Measurements from ENCODE around the gene PRDM10.
"Not testable (repeated sequence)": the region's sequence is repeated elsewhere in the genome, so short reads cannot be mapped to it uniquely, and the experiment has no call there.

The PRDM10 gene

DNA sequence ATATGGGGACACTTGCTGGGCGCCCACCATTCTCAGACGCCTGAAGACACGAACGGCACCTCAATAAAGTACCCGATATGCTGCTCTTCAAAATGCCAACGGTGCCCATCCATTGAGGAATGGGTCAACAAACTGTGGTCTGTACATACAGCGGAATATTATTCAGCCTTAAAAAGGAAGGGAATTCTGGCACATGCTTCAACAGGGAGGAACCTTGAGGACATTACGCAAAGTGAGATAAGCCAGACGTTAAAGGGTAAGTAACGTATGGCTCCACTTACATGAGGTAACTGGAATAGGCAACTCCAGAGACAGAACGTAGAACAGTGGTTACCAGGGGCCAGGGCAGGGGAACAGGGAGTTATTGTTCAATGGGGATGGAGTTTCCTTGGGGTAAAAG lies 28.0 kb downstream of the PRDM10 start:
- DNase-seq: no peak

DNA sequence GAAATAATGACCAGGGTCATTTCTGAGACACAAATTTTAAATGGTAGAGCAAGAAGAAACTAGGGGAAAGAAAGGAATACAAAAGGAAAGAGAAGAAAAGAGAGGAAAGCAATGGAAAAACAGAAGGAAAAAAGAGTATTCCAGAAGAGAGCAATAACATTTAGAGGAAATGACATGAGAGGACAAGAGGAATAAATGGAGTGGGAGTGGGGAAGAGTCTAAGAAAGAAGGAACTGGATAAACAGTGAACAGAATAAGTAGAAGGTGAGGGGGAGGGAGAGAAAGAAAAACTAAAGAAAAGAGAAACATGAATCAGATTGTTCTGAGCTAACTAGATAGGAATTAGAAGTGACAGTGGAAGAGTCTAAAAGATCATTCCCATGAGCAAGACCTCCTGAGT lies 28.4 kb downstream of the PRDM10 start:
- no peak for DNase-seq

DNA sequence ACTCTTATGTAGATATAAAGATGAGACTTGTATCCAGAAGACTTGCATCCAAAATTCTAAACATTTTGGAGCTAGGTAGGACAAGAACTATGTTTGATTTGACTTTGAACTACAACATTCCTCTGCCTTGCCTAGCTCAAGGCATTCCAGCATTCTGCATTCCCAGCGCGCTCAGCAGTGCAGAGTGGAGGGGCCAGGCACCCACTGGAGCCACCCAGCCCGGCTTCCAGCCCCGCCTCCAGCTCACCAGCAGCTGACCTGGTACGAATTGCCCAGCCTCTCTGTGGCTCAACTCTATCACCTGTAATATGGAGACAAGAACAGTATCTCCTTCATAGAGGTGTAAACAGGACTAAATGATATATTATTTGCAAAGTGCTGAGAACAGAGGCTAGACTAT lies 28.8 kb downstream of the PRDM10 start:
- DNase-seq: no peak

DNA sequence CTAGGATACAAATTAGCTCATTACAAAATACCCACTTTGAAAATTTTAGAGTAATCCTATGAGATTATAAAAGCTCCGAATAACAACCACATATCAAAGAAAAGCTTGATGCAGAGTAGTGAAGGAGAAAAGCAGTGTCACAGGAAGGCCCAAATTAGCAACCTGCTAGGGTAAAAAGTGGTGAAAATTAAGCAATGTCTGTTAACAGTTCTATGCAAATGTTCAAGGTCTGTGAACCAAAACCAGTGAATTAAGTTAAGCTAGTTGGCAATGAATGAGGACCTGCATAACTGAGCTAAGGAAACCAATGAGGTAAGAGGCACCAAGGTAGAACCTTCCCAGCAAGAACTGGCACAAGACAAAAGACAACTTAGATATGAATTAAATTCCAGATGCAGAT lies 29.6 kb downstream of the PRDM10 start:
- DNase-seq: no peak

DNA sequence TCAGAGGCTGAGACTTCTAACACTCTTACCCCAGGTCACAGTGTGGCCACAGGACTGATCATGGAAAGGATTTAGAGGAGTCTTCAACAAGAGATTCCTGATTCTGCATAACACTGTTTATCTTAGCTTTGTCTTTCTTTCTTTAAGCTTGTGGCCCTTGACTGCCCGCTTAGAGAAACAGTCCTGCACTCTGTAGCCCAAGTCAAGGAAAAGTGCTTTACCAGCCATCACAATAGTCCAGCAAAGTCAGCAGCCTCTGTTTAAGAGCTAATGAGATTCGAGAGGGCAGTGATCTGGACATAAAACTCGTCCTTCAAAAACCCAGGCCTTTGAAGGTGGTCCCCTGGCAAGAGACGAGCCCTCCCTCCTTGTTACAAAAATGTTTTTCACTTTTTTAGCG lies 30.0 kb downstream of the PRDM10 start:
- DNase-seq: no peak

DNA sequence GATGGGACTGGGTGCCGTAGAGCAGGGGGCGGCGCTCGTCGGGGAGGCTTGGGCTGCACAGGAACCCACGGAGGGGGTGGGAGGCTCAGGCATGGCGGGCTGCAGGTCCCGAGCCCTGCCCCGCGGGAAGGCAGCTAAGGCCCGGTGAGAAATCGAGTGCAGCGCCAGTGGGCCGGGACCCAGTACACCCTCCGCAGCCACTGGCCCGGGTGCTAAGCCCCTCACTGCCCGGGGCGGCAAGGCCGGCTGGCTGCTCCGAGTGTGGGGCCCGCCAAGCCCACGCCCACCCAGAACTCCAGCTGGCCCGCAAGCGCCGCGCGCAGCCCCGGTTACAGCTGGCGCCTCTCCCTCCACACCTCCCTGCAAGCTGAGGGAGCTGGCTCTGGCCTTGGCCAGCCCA lies 30.8 kb downstream of the PRDM10 start:
- not testable (repeated sequence) for DNase-seq

DNA sequence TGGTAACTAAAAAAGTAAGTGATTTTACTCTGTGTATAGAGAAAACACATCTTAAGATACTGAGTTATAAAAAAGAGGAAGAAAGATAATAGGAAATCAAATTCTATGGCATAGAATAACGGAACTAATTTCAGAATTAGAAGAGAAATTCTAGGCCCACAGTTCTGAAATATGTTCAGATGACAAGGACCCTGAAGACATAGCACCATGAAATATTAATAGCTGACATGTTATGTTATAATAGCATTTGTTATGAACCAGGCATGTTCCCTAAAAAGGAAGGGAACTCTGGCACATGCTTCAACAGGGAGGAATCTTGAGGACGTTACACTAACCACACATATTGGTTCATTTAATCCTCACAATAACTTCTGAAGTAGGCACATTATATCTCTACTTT lies 32.7 kb downstream of the PRDM10 start:
- DNase-seq: no peak

DNA sequence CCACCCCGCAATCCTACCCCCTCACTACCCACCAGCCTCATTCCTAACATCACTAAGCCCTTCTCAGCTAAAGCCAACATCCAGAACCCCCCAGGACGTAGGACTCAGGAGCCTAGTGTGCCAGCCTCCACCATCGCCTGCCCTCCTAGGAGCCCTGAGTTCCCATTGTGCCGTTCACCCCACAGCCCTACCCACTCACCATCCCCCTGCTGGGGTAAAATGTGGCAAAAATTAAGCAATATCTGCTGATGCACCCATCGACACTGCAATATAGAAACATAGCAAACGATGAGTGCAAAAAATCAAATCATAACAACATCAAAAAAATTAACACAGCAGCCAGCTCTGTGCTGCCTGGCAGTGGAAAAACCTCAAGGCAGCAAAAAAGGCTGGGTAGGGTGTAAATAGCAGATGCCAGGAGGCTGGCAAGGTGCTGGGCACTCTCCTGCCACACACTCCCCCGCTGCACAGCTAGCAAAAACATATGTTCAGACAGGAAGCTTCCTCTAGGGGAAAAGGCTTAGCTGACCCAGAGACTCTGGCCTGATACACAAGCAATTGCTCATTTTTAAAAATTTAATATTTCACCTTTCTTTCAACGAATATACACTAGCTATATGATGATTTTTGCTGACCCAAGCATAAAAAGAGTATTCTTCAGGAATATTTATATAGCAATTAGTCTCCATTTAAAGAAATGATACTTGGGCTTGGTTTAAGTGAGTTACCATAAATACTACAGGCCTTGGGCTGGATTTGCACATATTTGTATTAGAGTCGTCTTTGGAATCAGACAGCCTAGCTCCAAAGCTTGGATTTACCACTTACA lies 33.8 kb downstream of the PRDM10 start:
- DNase-seq: no peak

DNA sequence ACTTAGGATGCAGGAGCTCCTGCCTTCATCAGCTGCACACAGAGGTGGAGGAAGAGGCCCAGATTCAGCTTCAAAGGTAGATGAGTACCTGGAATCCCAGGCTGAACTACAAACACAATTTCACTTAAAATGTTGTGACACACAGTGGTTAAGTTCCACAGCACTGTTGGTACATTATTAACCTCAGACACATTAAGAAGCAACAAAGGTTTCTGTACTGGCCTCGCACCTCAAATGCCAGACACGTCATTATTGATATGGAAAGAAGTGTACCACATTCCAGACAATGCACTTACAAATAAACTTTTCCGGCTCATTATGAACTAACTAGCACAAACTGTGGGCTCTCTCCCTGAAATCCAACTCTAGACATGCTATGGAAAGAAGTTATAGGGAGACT lies 34.6 kb downstream of the PRDM10 start:
- DNase-seq: no peak

DNA sequence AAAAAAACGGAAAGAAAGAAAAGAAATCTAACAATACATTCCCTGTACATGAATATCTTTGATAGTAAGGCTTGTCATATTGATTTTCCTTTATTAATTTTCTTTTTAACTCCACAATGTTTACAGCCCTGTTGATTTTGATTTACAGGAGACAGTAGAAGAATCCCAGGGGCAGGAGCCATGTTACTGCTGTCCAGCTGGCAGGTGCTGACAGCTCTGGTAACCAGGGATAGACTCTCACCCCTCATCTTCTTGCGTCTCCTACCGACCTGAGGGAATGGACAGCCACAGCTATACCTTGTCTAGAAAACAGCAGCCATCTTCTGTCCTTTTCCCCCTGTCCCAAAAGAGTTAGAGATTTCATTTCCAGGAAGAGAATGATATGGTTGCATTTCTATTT lies 37.4 kb downstream of the PRDM10 start:
- DNase-seq: no peak

DNA sequence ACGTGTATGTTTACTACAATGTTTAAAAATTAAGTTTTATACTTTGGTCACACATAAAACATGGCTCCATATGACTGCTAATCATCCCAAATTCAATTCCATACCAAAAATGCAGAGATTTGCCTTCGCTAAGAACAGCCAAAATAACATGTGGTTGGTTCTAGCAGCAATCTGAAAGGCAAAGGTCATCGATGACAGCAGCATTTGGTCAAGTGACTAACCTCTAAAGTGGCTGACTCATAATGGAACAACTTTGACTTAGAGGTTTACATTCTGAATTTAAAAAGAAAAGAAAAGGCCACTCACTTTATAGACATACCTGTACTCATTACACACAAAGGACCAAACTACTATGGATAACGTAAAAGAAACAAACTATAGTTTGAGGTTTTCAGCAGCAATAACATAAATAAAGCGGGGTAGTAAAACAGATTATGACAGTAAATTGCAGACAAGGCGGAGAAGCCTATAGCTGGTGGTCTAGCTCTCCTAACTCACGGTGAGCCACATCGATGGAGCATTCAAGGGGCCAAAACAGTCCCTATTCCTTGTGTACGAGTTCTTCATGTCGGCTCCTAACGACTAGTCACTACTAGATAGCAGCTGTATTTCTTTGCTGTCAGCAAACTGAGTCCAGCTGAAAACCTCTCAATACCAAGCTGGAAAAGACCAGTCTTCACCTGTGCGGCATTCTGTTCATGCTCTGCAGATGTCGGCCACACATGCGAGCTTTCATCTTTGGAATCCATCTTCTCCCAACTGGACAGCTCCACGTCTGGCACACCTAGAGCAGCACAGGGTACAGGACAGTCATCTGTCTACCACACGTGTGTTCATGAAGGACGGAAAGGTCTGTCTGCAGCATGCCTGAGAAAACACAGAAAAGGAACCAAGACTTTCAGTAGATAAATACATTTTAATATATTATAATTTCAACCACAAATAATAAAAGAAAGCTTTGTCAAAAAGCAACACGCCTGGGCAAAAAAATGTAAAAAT lies 42.1 kb downstream of the PRDM10 start:
- no peak for DNase-seq

DNA sequence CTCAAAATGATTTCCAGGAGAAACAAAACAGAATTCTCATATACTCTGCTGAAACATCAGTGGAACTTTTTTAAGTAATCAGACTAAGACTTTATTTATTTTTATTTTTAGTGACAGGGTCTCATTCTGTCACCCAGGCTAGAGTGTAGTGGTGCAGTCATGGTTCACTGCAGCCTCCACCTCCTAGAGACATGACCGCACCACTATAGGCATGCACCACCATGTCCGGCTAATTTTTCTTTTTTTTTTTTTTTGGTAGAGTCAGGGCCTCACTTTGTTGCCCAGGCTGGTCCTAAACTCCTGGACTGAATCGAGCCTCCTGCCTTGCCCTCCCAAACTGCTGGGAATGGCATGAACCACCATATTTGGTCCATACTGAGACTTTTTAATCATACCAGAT lies 42.9 kb downstream of the PRDM10 start:
- DNase-seq: no peak

DNA sequence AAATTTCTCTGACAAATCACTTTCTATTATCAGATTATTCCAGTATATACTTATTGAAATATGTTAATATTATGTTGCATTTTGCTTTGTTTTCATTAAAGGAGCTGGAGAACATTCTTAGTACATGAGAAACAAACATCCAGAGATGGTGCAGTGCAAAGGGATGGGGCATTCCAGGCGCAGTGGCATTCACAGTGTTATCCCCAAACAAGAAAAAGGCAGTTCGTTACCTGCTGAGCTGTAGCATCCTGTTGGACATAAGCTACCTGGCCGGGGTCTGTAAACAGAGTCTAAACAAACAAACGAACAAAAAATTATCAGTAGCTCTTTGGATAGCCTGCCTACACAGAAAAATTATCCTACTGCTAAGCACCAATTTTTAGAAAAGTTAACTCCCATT lies 47.4 kb downstream of the PRDM10 start:
- DNase-seq: no peak

DNA sequence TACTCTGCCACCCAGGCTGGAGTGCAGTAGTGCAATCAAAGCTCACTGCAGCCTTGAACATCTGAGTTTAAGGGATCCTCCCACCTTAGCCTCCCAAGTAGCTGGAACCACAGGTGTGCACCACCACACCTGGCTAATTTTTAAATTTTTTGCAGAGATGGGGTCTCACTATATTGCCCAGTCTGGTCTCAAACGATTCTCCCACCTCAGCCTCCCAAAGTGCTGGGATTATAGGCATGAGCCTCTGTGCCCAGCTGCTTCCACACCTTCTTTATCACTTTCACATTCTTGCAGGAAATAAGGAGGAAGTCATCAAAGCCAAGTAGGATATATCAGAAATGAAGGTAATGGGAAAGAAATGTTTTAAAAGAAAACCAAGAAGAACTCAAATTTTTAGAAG lies 47.9 kb downstream of the PRDM10 start:
- not testable (repeated sequence) for DNase-seq

DNA sequence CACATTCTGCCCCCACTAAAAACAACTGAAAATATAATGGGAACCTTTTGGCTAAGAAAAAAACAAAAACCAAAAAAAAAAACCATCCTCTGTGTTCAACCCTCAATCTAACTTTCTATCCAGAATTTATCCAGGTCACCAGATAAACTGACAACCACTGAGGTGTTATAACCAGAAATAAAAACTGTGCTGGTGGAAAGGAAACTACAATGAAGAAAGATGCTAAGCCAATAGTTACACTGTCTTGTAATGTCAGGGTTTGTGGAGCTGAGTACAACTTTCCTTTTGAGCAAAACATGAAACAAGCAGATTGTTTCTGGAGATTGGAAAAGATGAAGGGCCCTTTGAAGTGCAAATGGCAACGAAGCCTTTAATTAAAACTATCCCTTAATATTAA lies 50.8 kb downstream of the PRDM10 start:
- no peak for DNase-seq

DNA sequence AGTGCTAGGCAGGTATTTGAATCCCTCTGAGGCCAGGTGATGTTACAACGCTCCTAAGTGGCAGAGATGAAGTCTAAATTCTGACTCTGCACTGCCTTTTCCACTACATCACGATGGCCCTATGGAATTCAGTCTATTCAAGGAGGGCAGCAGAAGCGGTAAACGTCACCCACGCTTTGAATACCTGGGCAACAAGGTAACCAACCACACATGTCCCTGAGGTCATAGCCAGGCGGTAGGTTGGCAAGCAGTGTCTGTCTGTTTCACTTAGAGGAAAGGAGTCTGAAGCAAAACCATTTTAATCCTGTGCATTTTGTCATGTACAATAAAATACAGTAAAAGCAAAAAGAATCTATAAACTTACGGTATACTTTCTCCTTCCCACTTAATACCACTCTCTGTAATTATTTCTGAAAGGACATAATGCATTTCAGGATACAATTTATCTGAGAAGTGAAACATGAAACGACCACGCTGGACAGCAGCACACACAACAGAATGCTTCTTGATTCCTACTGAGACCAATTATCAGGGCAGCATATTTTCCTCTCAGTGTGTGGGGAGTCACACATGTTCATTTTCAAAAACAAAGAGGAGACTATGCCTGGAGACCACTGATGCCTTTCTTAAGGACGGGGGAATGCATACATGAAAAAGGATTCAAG lies 51.3 kb downstream of the PRDM10 start:
- DNase-seq: no peak

DNA sequence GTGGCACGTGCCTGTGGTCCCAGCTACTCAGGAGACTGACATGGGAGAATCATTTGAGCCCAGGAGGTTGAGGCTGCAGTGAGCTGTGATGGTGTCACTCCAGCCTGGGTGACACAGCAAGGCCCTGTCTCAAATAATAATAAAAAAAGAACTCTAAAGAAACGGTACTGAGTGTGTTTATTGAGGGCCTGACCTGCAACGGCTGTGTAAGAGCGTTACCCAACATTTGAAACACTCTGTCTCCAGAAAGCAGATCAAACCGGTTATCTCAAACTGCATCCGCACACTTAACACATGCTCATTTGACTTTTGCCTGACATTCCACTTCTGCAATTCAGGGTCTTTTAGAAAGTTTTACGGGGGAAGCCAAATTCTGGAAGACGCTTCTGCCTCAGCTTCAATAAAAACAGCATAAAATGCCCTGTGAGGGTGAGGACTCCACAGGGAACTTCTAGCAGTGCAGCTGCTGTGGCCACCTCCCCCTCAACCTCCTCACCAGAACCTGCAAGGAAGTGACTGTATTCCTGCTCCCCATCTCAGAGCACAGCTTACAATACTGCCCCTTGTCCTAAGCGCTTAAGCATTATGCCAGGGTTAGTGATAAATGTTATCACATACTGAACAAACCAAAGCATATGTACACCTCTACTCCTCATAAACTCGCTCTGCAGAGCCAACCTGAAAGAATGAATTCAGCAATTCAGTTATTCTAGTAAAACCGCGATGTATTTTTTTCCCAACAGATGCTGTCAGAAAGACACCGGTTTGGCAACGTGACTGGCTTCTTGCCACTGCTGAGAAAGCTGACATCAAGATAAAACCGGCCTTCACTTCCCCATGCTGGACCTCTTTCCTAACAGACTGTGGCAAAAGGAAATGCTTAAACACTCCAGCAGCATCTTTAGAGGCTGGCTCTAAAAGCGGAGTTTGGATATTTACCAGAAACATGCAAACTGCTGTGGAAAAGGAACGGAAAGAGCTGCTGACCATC lies 52.2 kb downstream of the PRDM10 start:
- DNase-seq: no peak

DNA sequence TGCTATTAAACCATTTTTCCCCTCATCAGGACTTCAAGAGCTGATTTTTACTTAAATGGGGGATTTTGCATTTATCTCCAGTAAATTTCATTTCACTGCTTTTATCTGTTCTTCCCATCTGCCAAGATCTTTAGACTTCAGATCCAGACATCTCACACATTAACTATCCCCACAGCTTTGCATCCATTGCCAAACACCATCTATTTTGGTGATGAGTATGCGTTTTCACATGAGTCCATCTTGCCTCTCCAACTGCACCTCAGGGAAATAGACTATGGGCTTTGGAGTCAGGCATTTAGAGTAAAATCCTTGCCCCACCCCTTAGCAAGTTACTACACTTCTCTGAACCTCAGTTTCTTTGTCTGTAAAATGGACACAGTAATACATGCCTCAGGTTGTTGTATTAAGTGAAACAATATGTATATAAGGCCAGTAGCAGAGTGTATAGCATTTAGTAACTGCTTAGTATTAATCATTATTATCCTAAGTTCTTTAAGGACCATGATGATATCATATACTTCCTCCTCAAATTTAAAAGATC lies 53.6 kb downstream of the PRDM10 start:
- no peak for DNase-seq

DNA sequence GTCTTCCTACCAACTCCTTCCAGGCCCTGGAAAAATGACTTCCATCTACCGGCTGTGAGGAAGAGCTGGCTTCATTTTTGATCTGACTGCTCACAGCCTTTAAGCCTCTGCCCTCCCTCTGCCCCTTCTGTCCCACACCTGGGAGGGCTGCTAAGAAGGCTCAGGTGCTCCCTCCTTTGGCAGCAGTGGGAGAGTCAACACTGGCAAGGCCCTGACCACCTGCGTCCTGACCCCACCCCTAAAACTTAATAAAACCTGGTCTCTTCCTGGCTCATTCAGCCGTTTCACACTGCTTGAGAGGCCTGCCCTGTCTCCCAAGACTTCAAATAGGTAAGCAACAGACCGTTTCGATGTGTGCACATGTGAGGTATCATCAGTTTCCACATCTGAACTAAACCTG lies 55.2 kb downstream of the PRDM10 start:
- DNase-seq: no peak

DNA sequence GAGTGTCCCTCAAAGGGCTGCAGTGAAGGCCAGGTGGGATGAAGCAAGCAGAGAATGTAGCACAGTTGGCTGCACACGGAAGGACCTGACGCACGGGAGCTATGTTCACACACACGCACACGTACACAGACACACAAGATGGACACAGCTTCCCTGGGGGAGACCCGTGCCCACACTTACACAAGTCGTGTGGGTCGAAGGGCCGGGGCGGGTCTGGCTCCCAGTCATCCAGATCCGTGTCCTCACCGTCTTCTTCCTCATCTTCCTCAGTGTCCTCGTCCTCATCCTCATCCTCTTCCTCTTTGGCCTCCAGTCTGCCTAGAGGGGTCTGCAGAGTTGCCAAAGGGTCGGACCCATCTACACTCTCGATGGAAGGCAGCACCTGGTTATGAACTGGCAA lies 55.7 kb downstream of the PRDM10 start:
- DNase-seq: no peak

DNA sequence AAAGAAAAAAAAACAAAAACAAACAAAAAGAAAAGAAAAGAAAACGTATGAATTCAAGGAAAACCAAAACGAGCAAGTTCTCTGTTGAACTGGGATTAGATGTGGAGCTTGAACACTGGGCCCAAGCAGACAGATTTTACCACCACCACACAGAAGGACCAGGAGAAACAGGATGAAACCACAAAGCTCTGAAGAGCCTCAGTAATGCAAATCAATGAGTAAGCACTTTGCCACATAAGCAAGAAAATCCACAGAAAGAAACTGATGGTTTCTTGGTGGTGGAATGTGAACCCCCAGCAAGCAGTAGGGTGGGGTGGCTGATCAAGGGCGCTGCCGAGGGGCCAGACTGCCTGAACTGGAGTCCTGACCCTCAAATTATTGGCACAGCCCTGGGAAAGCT lies 56.4 kb downstream of the PRDM10 start:
- DNase-seq: no peak

DNA sequence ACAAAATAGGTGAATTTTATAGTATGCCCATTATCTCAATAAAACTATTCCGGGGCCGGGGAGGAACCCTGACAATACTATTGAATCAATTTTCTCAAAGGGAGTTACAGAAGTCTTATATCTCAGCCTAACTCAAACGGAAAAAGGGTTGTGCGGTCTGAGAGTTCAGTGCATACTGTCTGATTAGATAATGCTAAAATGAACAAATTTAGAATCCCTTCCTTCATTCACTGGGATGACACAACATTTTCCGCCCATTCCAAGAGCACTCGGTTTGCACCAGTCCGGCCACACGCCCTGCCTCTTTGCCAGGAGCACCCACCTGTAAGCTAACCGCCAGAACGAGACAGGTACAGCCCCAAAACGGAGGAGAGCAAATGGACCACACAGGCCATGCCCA lies 57.3 kb downstream of the PRDM10 start:
- DNase-seq: no peak

All from stimulated activated CD4-positive, alpha-beta T cell treated with anti-CD3 and anti-CD28 coated beads, Interleukin-4, amount 100 ng/mL, for 4 hours (primary cell).